ENCODE results near the gene PRKAA1. TPM values are rescaled to one million over a fixed set of nuclear protein-coding genes. Genes with fewer than 3 reads are reported as not detected.
A peak's percentile ranks its signal among the peaks of the same experiment; 100 is the strongest.

The PRKAA1 gene
- total and polyA plus RNA-seq, 2 of the 4 experiments (the other 2 are of a cell fraction), result 47.7 to 94.1 TPM

GRCh38 chr5:40791715-40792139, 6.4 kb downstream of the PRKAA1 start:
- Histone ChIP-seq H2AK9ac (replicated peaks; ENCODE audit: low read depth, low read length, poor library complexity) (no peak overlapping the region), H2BK120ac (ENCODE audit: low read depth, low read length) (no peak overlapping the region), H3K27me3 (ENCODE audit: control insufficient read depth, insufficient read depth, low read length) (no peaks in the 10 kb centered on the region), H2BK20ac (ENCODE audit: low read depth, low read length) (no peak overlapping the region), H3K36me3 (ENCODE audit: control insufficient read depth, insufficient read depth, low read length) (peaks cover 6% of the 10 kb centered on the region), H3K27ac (ENCODE audit: insufficient read depth, low read length) (no peak overlapping the region), H2BK5ac (ENCODE audit: low read depth, low read length, poor library complexity, severe bottlenecking) (no peak overlapping the region), H3K56ac (ENCODE audit: extremely low read depth, insufficient read depth, low read length) (no peak overlapping the region), H2BK15ac (ENCODE audit: low read depth, low read length) (no peak overlapping the region), H4K91ac (ENCODE audit: insufficient read depth, low read depth, low read length) (no peak overlapping the region), H3K4me3 (ENCODE audit: insufficient read depth, low read depth, low read length) (no peak overlapping the region), H3K79me1 (ENCODE audit: low read depth in 1 of 2, low read length in 2 of 2) (peaks cover 0 to 38% of the 10 kb centered on the region in 2 experiments; a peak in 2 of 4 replicates), H3K4ac (ENCODE audit: low read depth, low read length) (no peak overlapping the region), H3K14ac (replicated peaks; ENCODE audit: low read depth, low read length) (no peak overlapping the region), H3K9me1 (ENCODE audit: insufficient read depth, low read length) (peaks cover 6% of the 10 kb centered on the region; the same call in 1 of the 2 replicates), H4K8ac (ENCODE audit: low read depth in 2 of 2, low read length in 2 of 2) (no peak overlapping the region), H3K4me2 (ENCODE audit: low read depth, low read length) (no peak overlapping the region), H3K9ac (ENCODE audit: low read depth, low read length) (no peak overlapping the region), H3K23ac (ENCODE audit: low read depth, low read length) (no peak overlapping the region), H2AFZ (replicated peaks; ENCODE audit: low read length, poor library complexity) (no peak overlapping the region), H4K20me1 (ENCODE audit: insufficient read depth, low read length) (peaks cover 89% of the 10 kb centered on the region), H3K9me3 (ENCODE audit: control insufficient read depth, insufficient read depth, low read length) (no peaks in the 10 kb centered on the region), H2AK5ac (ENCODE audit: low read depth, low read length) (no peak overlapping the region), H3K18ac (ENCODE audit: low read depth, low read length) (no peak overlapping the region), H4K5ac (ENCODE audit: low read depth, low read length) (no peak overlapping the region), H3K4me1 (ENCODE audit: control insufficient read depth, insufficient read depth, low read length) (peaks cover 5% of the 10 kb centered on the region)
- intact Hi-C loops (cut with micrococcal nuclease), result no loop called here
- ChIA-PET CTCF (no interaction called here), POLR2A (ENCODE audit: unreplicated experiment) (no interaction called here)
- DNase-seq (peak; percentile 7), ATAC-seq (ENCODE audit: low read depth) (peak; percentile 40; the same call in 1 of the 2 replicates)
- no peak for TF ChIP-seq SMC3 (IDR thresholded peaks at IDR 0.05; ENCODE audit: low read depth, low read length)
- TF ChIP-seq ELK1 (IDR thresholded peaks at IDR 0.05; ENCODE audit: borderline replicate concordance, low read depth, low read length), result no peak
- dilution Hi-C loops (cut with HindIII; ENCODE audit: low sequenced_read_pairs, unreplicated experiment), result no loop called here
- in situ Hi-C loops (cut with MboI; ENCODE audit: low sequenced_read_pairs), result no loop called here
- WGBS, 2 experiments (ENCODE audit: extremely low coverage in 2 of 2, insufficient read length in 1 of 2), result no CpG with 5 or more reads among the region's 3 CpGs
- no TSS peak for BruUV-seq (replicated peaks)
